ENCODE measurements around the gene PHF23.

Gene PHF23

DNA sequence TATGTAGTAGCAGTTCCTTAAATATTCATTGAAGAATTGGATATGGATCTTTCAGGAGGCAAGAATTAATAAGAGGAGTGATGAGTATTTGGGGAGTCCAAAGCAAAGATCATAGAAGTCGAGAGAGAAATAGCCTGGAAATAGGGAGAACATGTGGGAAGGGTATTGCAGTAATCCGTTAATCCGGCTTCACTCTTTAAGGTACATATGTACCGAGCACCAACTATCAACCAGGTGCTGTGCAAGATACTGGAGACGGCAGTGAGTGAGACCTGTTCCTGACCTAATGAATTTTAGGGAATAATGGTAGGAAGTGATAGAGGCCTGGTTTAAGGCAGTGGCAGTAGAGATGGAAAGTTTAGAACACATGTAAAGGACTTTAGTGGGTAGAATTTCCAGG, 13.8 kb upstream of the PHF23 start:
- Histone ChIP-seq H3K4me3 (ENCODE audit: low read depth in 1 of 2, low read length in 1 of 2) (peak overlapping the region; percentile 68 to 92), H3K27ac (peak overlapping the region; percentile 96)

GRCh38 chr17:7252176-7253043, 13.2 kb upstream of the PHF23 start, which contains the start of gene ELP5:
ELP5 (plus strand) TSS chr17:7252215; CDS start chr17:7252551, 336 bp downstream.
- Histone ChIP-seq H3K36me3 (peaks cover 5% of the 10 kb centered on the region), H3K9me3 (no peaks in the 10 kb centered on the region), H3K27me3 (no peaks in the 10 kb centered on the region), H3K4me1 (ENCODE audit: control insufficient read depth in 1 of 2, insufficient read depth in 1 of 2, low read depth in 1 of 2, low read length in 1 of 2) (peaks cover 33% of the 10 kb centered on the region in 2 experiments), H3K4me3 (ENCODE audit: low read depth in 1 of 2, low read length in 1 of 2) (peak within 1 kb of the TSS; percentile 68 to 92), H3K27ac (peak within 1 kb of the TSS; percentile 96)
- peak; percentile 67 for TF ChIP-seq CTCF (IDR thresholded peaks at IDR 0.05)

More for the DNA sequence above, 13.8 kb upstream of the PHF23 start:
- Histone ChIP-seq H3K9me3 (no peaks in the 10 kb centered on the region), H3K36me3 (peaks cover 10% of the 10 kb centered on the region), H3K27me3 (no peaks in the 10 kb centered on the region), H3K4me1 (ENCODE audit: control insufficient read depth in 1 of 2, insufficient read depth in 1 of 2, low read depth in 1 of 2, low read length in 1 of 2) (peaks cover 33% of the 10 kb centered on the region in 2 experiments)
- TF ChIP-seq CTCF (IDR thresholded peaks at IDR 0.05): no peak

- TF ChIP-seq CTCF (IDR thresholded peaks at IDR 0.05): no peak
- peaks cover 8% of the 10 kb centered on the region for H3K36me3 ChIP-seq
- no peaks in the 10 kb centered on the region for H3K9me3 ChIP-seq
- H3K4me3 ChIP-seq (ENCODE audit: low read depth in 1 of 2, low read length in 1 of 2): peak within 1 kb of the TSS; percentile 68 to 92
- peaks cover 33% of the 10 kb centered on the region in 2 experiments for H3K4me1 ChIP-seq (ENCODE audit: control insufficient read depth in 1 of 2, insufficient read depth in 1 of 2, low read depth in 1 of 2, low read length in 1 of 2)
- H3K27me3 ChIP-seq: no peaks in the 10 kb centered on the region
- peak within 1 kb of the TSS; percentile 96 for H3K27ac ChIP-seq
These were observed 12.5 kb upstream of the PHF23 start, which contains the start of gene CTDNEP1 for GRCh38 chr17:7251661-7252175. CTDNEP1 (minus strand) TSS chr17:7251734; CDS start chr17:7251296, 438 bp downstream.

- Histone ChIP-seq H3K4me1 (ENCODE audit: control insufficient read depth in 1 of 2, insufficient read depth in 1 of 2, low read depth in 1 of 2, low read length in 1 of 2) (peaks cover 33% of the 10 kb centered on the region in 2 experiments), H3K36me3 (peaks cover 12% of the 10 kb centered on the region), H3K4me3 (ENCODE audit: low read depth in 1 of 2, low read length in 1 of 2) (peak overlapping the region; percentile 68 to 92), H3K27ac (peak overlapping the region; percentile 96), H3K27me3 (no peaks in the 10 kb centered on the region), H3K9me3 (no peaks in the 10 kb centered on the region)
- TF ChIP-seq CTCF (IDR thresholded peaks at IDR 0.05): no peak
These were observed 11.7 kb upstream of the PHF23 start for GRCh38 chr17:7250695-7251627.

DNA sequence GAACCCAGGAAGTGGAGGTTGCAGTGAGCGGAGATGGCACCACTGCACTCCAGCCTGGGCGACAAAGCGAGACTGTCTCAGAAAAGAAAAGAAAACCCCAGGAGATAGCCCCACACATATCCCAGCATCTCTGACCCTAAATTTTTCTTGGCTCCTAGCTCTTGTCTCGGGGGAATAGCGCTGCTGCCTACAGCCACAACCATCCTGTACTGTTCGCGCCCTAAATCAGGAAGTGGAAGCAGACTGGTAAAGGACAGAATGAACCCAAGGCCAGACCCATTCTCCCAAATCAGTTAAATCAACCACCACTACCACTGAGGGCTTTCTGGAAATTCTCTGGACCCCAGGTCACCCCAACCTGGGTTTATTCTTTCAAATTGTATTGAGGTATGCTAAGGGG, 10.6 kb upstream of the PHF23 start:
- no peak for TF ChIP-seq CTCF (IDR thresholded peaks at IDR 0.05)
- Histone ChIP-seq H3K27ac (peak overlapping the region; percentile 96), H3K27me3 (no peaks in the 10 kb centered on the region), H3K4me3 (ENCODE audit: low read depth in 1 of 2, low read length in 1 of 2) (no peak overlapping the region), H3K9me3 (no peaks in the 10 kb centered on the region), H3K36me3 (peaks cover 20% of the 10 kb centered on the region), H3K4me1 (ENCODE audit: control insufficient read depth in 1 of 2, insufficient read depth in 1 of 2, low read depth in 1 of 2, low read length in 1 of 2) (peaks cover 33% of the 10 kb centered on the region in 2 experiments)
